UCSD-AML1 (cell line): Measurements from ENCODE around the gene R3HCC1L.
"Not testable (repeated sequence)": the region's sequence is repeated elsewhere in the genome, so short reads cannot be mapped to it uniquely, and the experiment has no call there.

ENCODE experiments used
- DNase-seq: peaks from one replicate; lab custom pipeline; 2025; ENCODE audit not compliant: unreplicated experiment; lab: John Stamatoyannopoulos, UW

The R3HCC1L gene

DNA sequence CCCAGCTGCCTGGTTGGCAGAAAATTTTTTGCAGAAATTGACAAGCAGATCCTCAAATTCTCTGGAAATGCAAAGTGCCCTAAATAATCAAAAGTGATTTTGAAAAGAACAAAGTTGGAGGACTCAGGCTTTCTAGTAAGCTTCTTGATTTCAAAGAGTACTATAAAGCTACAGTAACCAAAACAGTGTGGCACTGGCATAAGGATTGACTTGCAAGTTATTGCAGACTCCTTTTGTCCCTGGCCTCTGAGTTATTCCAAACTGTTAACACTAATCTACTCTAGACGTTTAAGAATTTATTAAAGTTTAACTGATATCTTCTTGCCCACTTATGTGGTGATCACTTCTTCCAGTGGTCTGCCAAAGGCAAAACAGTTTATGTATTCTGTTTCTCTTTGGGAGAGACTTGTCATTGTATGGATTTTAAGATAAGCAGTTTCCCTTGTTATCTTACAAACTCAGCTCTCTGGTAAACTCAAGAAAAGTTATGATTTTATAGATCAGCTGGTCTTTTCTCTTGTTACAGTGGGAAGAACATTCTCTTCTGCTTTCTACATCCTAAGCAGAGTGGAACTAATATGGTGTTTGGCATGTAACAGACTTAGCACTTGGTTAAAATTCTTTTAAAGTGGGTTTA, 92.2 kb downstream of the R3HCC1L start:
- DNase-seq = no peak

- DNase-seq = not testable (repeated sequence)
Measured at GRCh38 chr10:98227713-98228112, 93.3 kb downstream of the R3HCC1L start.

GRCh38 chr10:98228266-98228665, 93.8 kb downstream of the R3HCC1L start:
- not testable (repeated sequence) for DNase-seq

- no peak for DNase-seq
Measured at GRCh38 chr10:98231417-98231816, 97.0 kb downstream of the R3HCC1L start.

DNA sequence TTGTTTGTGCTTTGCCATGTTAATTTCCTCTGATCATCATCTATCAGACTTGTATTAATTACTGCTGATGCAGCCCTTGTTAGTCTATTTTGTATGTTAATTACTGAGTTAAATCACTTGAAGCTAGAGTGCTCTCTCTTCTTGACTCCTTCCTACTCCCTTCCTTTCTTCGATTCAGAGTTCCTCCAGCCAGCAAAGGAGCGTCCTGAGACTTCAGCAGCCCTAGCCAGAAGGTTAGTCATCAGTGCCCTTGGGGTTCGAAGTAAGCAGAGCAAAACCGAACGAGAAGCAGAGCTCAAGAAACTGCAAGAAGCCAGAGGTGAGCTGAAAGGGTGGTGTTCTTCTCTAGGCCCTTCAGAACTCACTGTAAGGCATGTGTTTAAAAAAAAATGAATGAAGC, 101.4 kb downstream of the R3HCC1L start:
- no peak for DNase-seq

DNA sequence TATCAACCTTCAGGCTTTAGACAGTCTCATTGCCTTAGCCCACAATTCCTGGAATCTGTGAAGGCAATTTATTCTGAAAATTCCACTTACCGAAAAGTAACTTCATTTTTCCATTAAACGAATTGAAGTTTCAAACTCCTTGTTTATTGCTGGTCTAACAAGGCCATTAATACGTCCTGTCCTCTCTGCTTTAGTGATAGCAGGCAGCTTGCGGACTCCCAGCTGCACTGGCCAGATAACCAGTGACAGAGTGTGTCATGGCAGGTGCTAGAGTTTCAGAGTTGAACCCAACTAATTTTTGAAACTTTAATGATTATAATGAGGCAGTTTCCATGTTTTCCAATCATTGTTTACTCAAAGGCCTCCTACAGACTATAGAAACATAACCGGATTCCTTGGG, 102.4 kb downstream of the R3HCC1L start:
- DNase-seq = no peak

GRCh38 chr10:98238391-98238790, 103.9 kb downstream of the R3HCC1L start:
- no peak for DNase-seq

GRCh38 chr10:98240524-98240923, 106.1 kb downstream of the R3HCC1L start:
- no peak for DNase-seq

DNA sequence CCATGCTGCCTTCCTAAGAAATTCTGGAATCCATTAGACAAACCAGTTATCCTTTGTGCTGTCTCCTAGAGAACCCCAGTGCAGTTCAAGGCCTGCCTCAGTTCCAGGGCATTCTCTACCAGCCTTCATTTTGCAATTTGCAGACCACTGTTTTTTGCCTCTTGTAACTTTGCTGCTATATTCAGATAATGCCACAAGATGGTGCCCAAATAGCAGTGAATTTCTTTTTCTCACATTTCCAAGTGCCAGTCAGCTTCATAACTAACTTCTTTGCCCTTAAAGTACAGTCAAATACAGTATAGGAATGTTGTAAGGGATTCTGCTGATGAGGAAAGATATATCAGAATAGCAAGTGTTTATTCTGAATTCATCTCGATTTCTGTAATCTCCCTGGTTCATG, 108.4 kb downstream of the R3HCC1L start:
- DNase-seq = no peak

- DNase-seq = no peak
Measured at GRCh38 chr10:98244141-98244540, 109.7 kb downstream of the R3HCC1L start.

- DNase-seq = no peak
Measured at GRCh38 chr10:98244586-98244985, 110.1 kb downstream of the R3HCC1L start.

DNA sequence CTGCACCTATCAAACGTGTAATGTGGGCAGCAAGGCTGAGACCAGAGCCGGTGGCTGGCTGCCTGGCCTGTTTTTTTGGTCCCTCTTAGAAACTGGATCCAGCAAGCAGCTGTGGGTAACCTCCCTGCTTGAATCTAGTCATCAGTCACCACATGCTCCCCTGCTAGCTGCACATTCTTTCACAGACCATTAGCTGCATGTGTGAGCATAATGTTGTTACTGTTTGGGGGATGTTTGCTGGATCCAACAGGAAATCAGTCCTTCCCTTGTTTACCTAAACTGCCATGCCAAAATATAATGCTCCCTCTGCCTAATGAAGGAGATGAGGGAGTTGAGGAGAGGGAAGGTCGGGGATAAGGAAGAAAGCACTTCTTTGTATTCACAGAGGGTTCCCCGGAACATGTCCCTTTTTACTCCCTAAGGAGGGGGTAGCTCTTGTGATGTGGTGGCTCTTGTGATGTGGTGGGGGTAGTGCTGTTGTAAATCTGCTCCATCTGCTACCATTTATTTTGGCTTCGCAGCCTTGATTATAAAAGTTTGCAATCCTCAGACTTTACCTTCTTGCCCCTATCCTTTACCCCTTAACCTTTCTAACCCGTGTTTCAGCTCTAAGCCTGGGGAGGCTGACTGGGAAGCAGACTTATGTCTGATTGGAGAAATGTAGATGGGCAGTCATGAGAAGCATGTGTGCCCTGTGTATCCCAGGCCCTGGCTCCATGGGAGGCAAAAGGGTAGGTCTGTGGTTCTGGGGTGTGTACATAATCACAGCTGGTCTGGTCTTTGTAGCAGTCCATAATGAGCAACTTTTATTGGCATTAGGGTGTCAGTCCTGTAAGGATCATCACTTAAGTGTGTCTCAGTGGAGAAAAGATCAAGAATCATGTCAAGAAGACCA, 112.7 kb downstream of the R3HCC1L start:
- DNase-seq = no peak

DNA sequence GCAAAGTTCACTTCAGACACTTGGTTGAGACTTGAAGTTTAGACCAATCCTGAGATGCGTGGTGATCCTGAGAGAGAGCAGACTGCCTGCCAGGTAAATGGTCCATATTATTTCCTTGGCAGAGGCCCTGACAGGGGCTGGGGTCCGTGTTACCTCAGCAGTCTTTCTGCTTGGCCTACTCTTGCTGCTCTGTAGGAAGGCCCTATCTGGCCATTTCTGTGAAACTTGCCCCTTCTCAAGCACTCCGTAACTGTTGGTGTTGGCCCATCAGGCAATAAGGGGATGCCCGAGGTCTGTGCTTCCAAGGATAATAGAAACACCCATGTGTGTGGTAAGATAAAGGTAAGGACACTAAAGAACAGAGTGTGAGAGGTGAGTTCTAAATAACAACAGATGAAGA, 113.6 kb downstream of the R3HCC1L start:
- DNase-seq = no peak

DNA sequence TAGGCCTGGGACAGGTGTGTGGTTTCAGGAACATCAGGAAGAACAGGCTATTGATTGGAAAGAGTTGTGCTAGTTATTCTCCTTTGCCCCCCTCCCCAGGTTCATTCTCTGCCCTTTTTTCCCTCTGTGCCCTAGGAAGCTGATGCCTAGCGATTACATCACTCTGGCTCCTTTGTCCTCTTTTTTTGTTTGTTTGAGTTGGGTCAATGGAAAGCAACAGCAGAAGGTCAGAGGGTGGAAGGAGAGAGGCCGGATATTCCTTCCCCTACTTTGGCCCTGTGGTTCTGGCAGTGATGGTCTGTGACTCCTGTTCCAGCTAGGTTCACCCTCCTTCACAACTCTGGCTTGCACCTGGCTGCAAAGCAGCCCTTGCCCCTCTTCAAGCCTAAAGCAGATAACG, 114.7 kb downstream of the R3HCC1L start:
- no peak for DNase-seq

- no peak for DNase-seq
Measured at GRCh38 chr10:98251399-98251798, 116.9 kb downstream of the R3HCC1L start.

- no peak for DNase-seq
Measured at GRCh38 chr10:98252464-98252863, 118.0 kb downstream of the R3HCC1L start.

DNA sequence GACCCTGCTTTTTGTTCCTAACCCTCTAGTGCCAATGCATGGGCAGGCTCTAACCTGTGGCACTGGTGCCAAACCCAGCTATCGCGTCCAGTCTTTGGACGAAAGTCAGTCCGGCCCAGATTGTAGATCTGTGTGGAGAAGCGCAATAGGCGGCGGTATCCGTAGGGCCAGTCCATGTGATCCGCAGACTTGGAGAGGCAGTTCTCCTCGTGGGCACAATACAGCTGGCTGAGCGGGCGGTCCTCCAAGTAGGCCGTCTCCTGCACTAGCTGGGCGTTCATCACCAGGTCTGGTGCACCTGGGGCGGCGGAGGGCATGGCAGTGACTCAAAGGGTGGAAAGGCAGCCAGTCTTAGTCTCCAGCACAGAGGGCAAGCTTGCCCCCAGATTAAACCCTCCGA, 119.0 kb downstream of the R3HCC1L start:
- no peak for DNase-seq

GRCh38 chr10:98254234-98254974, 119.9 kb downstream of the R3HCC1L start:
- DNase-seq = no peak

GRCh38 chr10:98255146-98255877, 120.9 kb downstream of the R3HCC1L start:
- no peak for DNase-seq

DNA sequence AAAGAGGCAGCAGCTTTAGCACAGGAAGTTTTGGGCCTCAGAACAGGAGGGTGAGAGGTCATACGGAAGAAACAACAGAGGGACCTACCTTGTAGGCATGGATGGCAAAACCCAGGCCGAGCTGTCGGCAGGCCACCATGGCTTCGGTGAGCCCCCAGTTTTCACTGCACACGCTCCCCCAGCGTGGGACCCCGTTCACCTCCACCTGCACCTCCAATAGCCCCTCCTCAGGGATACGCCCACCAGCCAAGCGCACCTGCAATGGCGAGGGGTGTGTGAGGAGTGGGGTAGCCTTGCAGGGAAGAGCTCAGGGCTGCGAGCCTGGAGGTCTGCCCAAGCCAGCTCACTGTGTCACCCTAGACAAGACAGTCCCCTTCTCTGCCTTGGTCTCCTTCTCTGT, 122.2 kb downstream of the R3HCC1L start:
- DNase-seq = no peak

GRCh38 chr10:98257198-98257597, 122.7 kb downstream of the R3HCC1L start:
- no peak for DNase-seq
